Thyroid gland (tissue), 4 donors: Measurements from ENCODE around the gene FBXL17.

Experiments
- CTCF ChIP-seq, 6 experiments: fragments of 200-600 bp in 3 of 6; fragments of 450-650 bp in 3 of 6; sonication (generic) in 3 of 6; IDR thresholded peaks; one replicate each; pipeline ENCODE4 v1.5.1; 2016 to 2019; ENCODE audit warnings: antibody characterized with exemption in 6 of 6, mild to moderate bottlenecking in 2 of 6, inconsistent platforms in 1 of 6, moderate library complexity in 1 of 6
- POLR2A ChIP-seq, 2 donors: fragments of 450-650 bp; IDR thresholded peaks; one replicate each; pipeline ENCODE4 v1.6.1; 2017; ENCODE audit warnings: antibody characterized with exemption in 2 of 2, mild to moderate bottlenecking in 2 of 2, moderate library complexity in 1 of 2

DNA sequence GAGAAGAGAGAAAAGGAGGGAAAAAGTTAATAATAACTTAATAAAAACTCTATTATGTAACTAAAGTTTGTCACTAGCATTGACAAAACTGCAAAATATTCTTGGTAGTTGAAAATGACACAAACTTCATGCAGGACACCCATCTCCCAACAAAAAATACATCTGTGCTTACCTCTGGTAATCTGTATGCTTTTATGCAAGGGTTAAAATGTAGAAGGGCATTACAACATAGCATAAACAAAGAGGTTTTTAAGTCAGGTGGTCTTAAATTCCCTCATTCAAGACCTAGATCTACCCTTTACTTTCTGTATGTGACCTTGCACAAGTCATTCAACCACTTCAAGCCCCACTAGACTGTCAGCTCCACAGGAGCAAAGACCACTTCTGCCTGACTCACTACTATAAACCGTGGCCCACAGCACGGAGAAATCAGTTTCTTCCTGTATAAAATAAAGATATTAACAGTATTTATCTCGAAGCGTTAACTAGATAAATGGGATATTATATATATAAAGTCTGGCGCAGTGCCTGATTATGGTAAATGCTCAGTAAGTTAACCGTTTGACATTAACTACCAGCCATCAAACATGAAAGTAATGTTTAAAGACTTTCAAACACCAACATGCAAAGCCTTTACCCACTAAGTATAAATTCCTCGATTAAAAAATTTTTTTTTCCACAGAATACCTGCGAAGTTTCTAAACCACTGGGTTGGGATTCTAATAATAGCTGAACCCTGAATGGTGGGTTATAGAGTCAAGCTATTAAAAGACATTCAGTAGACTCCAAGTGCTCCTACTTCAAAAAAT, 2.0 kb downstream of the FBXL17 start:
- TF ChIP-seq CTCF (IDR thresholded peaks at IDR 0.05) (no peak), POLR2A (IDR thresholded peaks at IDR 0.05) (no peak)
